ENCODE results near the gene RSPH10B. TPM values are rescaled to one million over a fixed set of nuclear protein-coding genes. Genes with fewer than 3 reads are reported as not detected.
A peak's percentile ranks its signal among the peaks of the same experiment; 100 is the strongest.
"Not testable (repeated sequence)": the region's sequence is repeated elsewhere in the genome, so short reads cannot be mapped to it uniquely, and the experiment has no call there.

The RSPH10B gene
- not detected for total RNA-seq

DNA sequence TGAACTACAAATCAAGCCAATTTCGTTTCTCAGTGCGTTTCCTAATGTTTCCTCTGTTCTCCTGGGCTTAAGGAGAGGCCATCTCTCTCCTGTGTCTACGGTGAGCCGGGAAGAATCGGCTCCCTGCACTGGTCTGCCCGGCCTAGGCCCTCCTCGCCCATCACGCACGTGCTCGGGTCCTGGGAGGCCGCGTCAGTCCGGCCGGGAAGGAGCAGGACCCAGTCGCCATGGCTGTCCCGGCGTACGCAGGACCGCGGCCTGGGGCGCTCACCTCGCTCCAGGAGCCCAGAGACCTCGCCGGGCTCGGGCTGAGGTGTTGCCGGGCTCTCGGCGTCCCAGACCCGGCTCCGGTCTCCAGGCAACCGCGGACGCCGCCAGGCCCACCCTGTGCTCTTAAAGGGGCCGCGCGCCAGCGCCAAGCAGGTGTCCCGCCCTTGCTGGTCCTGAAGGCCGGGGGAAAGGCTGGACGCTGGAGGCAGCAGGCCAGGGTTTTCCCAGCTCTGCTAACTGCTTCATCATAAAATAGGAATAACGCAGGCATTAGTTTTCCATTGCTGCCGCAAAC, at the start of gene RSPH10B:
RSPH10B (minus strand) TSS at position 343 of the 565 bp plus-strand sequence. CDS start 3,573 bp downstream, outside the sequence.
- H3K4me3 ChIP-seq; H3K36me3 ChIP-seq; H3K9me3 ChIP-seq; H3K4me1 ChIP-seq; DNase-seq (ENCODE audit: low spot score in 2 of 2); H3K27ac ChIP-seq; intact Hi-C loops (cut with DNase I); H3K27me3 ChIP-seq: not testable (repeated sequence)

- TF ChIP-seq, protein P1, sequence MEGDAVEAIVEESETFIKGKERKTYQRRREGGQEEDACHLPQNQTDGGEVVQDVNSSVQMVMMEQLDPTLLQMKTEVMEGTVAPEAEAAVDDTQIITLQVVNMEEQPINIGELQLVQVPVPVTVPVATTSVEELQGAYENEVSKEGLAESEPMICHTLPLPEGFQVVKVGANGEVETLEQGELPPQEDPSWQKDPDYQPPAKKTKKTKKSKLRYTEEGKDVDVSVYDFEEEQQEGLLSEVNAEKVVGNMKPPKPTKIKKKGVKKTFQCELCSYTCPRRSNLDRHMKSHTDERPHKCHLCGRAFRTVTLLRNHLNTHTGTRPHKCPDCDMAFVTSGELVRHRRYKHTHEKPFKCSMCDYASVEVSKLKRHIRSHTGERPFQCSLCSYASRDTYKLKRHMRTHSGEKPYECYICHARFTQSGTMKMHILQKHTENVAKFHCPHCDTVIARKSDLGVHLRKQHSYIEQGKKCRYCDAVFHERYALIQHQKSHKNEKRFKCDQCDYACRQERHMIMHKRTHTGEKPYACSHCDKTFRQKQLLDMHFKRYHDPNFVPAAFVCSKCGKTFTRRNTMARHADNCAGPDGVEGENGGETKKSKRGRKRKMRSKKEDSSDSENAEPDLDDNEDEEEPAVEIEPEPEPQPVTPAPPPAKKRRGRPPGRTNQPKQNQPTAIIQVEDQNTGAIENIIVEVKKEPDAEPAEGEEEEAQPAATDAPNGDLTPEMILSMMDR (IDR thresholded peaks at IDR 0.05), result no peak
- intact Hi-C loops (cut with DNase I), result no loop called here
- H3K4me1 ChIP-seq, result no peaks in the 10 kb centered on the region
- no peak for DNase-seq (ENCODE audit: low spot score in 2 of 2)
- H3K36me3 ChIP-seq, result peaks cover 38 to 65% of the 10 kb centered on the region in 2 donors
- no peaks in the 10 kb centered on the region for H3K9me3 ChIP-seq
- H3K27me3 ChIP-seq, result no peaks in the 10 kb centered on the region
- H3K4me3 ChIP-seq, result no peak overlapping the region
- no peak overlapping the region for H3K27ac ChIP-seq
Measured at GRCh38 chr7:6016653-6016966, 46.1 kb upstream of the RSPH10B start.

DNA sequence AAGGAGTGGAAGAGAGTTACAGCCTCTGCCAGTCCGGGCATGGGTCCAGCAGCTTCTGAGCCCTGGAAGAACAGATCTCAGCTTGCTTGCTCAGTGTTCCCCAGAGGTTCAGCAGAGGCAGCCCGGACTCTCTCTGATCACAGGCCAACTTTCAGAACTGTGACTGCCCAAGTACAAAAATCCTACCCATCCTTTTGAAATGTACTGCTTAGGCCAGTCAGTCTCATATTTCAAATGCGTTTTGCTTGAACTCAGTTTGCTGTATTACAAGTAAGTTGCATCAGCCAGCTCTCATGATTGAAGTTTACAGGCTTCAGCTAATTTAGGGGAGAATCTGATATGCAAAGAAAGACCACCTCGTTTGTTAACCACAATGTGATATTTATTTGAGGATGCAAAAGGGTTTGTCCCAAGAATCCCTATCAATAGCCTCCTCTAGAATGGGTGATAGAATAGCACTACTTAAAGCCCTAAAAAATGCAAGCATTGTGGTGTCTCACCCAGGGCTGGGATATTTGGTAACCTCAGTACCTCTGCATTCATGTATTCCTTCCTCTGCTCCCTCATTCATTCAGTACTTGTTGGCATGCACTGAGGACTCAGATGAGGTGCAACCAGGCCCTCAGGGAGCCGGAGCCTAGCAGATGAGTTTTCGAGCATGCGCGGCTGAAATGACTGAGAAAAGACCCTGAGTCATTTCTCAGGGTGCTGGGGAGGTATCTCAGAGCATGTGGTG, 45.6 kb upstream of the RSPH10B start:
- no peaks in the 10 kb centered on the region for H3K4me1 ChIP-seq
- H3K36me3 ChIP-seq, result peaks cover 34 to 61% of the 10 kb centered on the region in 2 donors
- no peak overlapping the region for H3K27ac ChIP-seq
- H3K9me3 ChIP-seq, result no peaks in the 10 kb centered on the region
- peak in 1 of 2 donors; percentile 68 for DNase-seq (ENCODE audit: low spot score in 2 of 2)
- H3K27me3 ChIP-seq, result no peaks in the 10 kb centered on the region
- H3K4me3 ChIP-seq, result no peak overlapping the region
- intact Hi-C loops (cut with DNase I), result no loop called here
- TF ChIP-seq, protein P1 (IDR thresholded peaks at IDR 0.05), result no peak

DNA sequence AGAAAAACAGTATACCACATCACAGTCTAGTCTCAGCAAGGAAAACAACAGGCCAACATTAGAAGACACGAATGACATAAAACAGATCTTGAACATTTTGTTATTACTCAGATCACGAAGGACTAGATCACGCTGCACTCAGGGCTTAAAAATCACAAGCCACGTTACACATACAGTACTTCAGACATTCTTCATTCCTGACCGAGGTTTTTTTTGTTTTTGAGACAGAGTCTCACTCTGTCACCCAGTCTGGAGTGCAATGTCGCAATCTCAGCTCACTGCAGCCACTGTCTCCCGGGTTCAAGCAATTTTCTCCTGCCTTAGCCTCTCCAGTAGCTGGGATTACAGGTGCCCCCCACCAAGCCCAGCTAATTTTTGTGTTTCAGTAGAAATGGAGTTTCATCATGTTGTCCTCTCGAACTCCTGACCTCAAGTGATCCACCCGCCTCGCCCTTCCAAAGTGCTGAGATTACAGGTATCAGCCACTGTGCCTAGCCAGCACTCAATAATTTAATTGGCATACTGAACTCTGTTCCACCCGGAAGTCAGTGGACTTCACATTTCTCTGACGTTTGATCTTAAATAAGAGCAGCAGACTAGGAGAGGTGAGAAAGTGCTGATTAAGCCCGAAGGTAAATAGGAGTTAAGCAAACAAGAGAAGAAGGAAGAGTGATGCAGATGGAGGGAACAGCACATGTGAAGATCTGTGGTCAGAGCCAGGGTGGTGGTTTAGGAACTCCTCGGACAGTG, 42.0 kb upstream of the RSPH10B start:
- TF ChIP-seq, protein P1 (IDR thresholded peaks at IDR 0.05), result no peak
- Histone ChIP-seq H3K36me3 (peaks cover 8 to 26% of the 10 kb centered on the region in 2 donors), H3K9me3 (no peaks in the 10 kb centered on the region), H3K27me3 (no peaks in the 10 kb centered on the region), H3K27ac (no peak overlapping the region), H3K4me1 (peaks cover 0 to 15% of the 10 kb centered on the region in 2 donors), H3K4me3 (no peak overlapping the region)
- intact Hi-C loops (cut with DNase I), result no loop called here
- no peak for DNase-seq (ENCODE audit: low spot score in 2 of 2)

DNA sequence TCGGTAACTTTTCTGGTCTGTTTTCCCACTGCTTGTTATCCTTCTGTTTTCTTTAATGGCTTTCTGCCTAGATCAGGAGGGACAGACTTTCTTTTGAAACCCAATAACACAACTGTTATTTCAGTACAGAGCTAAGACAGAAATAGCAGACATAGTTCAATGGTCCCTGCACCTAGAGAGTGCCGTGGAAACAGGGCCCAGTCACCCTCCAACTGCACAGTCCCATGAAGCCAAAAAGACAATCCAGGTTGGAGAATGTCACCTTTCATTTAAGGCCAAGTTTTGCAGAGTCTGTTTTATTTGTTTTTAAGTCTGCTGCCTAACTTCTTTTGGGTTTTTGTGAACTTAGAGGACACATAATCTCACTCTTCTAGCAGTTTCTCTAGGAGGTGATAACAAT, 41.1 kb upstream of the RSPH10B start:
- TF ChIP-seq, protein P1 (IDR thresholded peaks at IDR 0.05), result no peak
- peaks cover 0 to 17% of the 10 kb centered on the region in 2 donors for H3K4me1 ChIP-seq
- no peak for DNase-seq (ENCODE audit: low spot score in 2 of 2)

GRCh38 chr7:6010370-6010769, 39.9 kb upstream of the RSPH10B start:
- DNase-seq (ENCODE audit: low spot score in 2 of 2); intact Hi-C loops (cut with DNase I); H3K27ac ChIP-seq; H3K27me3 ChIP-seq; H3K9me3 ChIP-seq; H3K36me3 ChIP-seq; H3K4me3 ChIP-seq: not testable (repeated sequence)
- H3K4me1 ChIP-seq, result peaks cover 0 to 17% of the 10 kb centered on the region in 2 donors

More for the DNA sequence above, 41.1 kb upstream of the RSPH10B start:
- H3K9me3 ChIP-seq, result no peaks in the 10 kb centered on the region
- peaks cover 0 to 16% of the 10 kb centered on the region in 2 donors for H3K36me3 ChIP-seq
- H3K4me3 ChIP-seq, result no peak overlapping the region
- H3K27me3 ChIP-seq, result no peaks in the 10 kb centered on the region
- H3K27ac ChIP-seq, result no peak overlapping the region
- intact Hi-C loops (cut with DNase I), result no loop called here

All from ascending aorta (tissue), 2 donors.